RWPE1 (cell line): Measurements from ENCODE around the gene CCL19.

Experiments
- CTCF ChIA-PET: fragments of 350-600 bp; sonication (Branson Sonifier 250); formaldehyde crosslinking; extraction: SDS; loops from one replicate; lab custom pipeline; 2021; lab: Yijun Ruan, JAX
- POLR2A ChIA-PET: fragments of 400-600 bp; formaldehyde crosslinking; extraction: SDS; loops from one replicate; lab custom pipeline; 2020; ENCODE audit warnings: antibody characterized with exemption; ENCODE audit not compliant: low non-redundant PET; lab: Yijun Ruan, JAX
- DNase-seq: peaks from one replicate; pipeline ENCODE4 v3.0.0; 2012; ENCODE audit warnings: low spot score
- H3K27ac ChIP-seq: fragments of 450-650 bp; 2 replicates; pipeline ENCODE4 v1.5.1; 2017
- CTCF ChIP-seq: fragments of 450-650 bp; conservative IDR thresholded peaks from 2 replicates; pipeline ENCODE4 v1.5.1; 2017; ENCODE audit warnings: low read depth, mild to moderate bottlenecking

The CCL19 gene

DNA sequence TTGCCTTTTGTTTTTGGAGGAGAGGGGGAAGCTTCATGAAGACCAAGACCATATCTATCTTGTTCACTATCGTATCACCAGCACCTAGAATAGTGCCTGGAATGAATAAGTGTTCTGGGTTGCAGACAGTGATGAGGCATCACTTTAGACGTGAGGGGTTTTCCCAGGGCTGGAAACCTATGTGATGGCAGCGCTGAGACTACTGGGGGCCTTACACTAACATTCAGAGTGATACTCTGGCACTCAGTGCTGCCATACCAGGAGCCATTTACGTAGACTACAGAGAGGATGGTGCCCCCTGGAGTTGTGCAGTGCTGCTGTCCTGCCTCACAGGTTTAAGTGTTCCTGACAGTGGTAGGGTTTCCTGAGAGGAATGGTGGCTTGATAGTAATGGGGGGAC, 6.9 kb downstream of the CCL19 start:
- CTCF ChIA-PET: interaction anchor here (0.6 kb wide), 1 partner anchor 211 kb away, joined by 4 read pairs; no protein-coding TSS in a partner anchor
- POLR2A ChIA-PET: no interaction called here
- no peak overlapping the region for H3K27ac ChIP-seq
- DNase-seq: no peak
- TF ChIP-seq CTCF: no peak

- no peak overlapping the region; the same call in 1 of the 2 replicates for H3K27ac ChIP-seq
- ChIA-PET POLR2A (no interaction called here), CTCF (interaction anchor here (0.7 to 1.0 kb wide), 2 partner anchors 20 to 193 kb away, joined by 6 to 7 read pairs; no protein-coding TSS in a partner anchor)
- no peak for DNase-seq
- TF ChIP-seq CTCF: no peak
Observed at GRCh38 chr9:34675869-34676268, 15.2 kb downstream of the CCL19 start.

- H3K27ac ChIP-seq: no peak overlapping the region
- POLR2A ChIA-PET: no interaction called here
- DNase-seq: peak; percentile 52
- no peak; the same call in 1 of the 2 replicates for TF ChIP-seq CTCF
- CTCF ChIA-PET: interaction anchor here (0.6 to 1.0 kb wide), 2 partner anchors 26 to 194 kb away, joined by 4 to 7 read pairs; no protein-coding TSS in a partner anchor
Observed at GRCh38 chr9:34675048-34675714, 15.9 kb downstream of the CCL19 start.

- no peak for DNase-seq
- H3K27ac ChIP-seq: no peak overlapping the region
- no peak for TF ChIP-seq CTCF
- ChIA-PET POLR2A (no interaction called here), CTCF (interaction anchor here (0.6 kb wide), 1 partner anchor 26 kb away, joined by 4 read pairs; no protein-coding TSS in a partner anchor)
Observed at GRCh38 chr9:34674440-34674839, 16.6 kb downstream of the CCL19 start.

- no peak for TF ChIP-seq CTCF
- DNase-seq: no peak
- POLR2A ChIA-PET: no interaction called here
- H3K27ac ChIP-seq: no peak overlapping the region
- CTCF ChIA-PET: interaction anchor here (1.2 kb wide), 1 partner anchor 29 kb away, joined by 3 read pairs; no protein-coding TSS in a partner anchor
Observed at GRCh38 chr9:34671307-34671706, 19.8 kb downstream of the CCL19 start.

- TF ChIP-seq CTCF: no peak
- POLR2A ChIA-PET: no interaction called here
- DNase-seq: no peak
- CTCF ChIA-PET: interaction anchor here (1.2 kb wide), 1 partner anchor 30 kb away, joined by 3 read pairs; no protein-coding TSS in a partner anchor
- no peak overlapping the region for H3K27ac ChIP-seq
Observed at GRCh38 chr9:34669809-34670562, 21.1 kb downstream of the CCL19 start.
